PC-9 (cell line): ENCODE measurements around the gene HPRT1.

Experiments used
- CTCF ChIP-seq: fragments of 200-600 bp; sonication (generic); conservative IDR thresholded peaks from 2 replicates; pipeline ENCODE4 v1.6.1; 2017; ENCODE audit warnings: mixed run types, antibody characterized with exemption, mild to moderate bottlenecking, moderate library complexity
- EZH2 ChIP-seq: fragments of 200-600 bp; sonication (generic); IDR thresholded peaks from 2 replicates; pipeline ENCODE4 v1.8.0; 2017; ENCODE audit warnings: antibody characterized with exemption, low read depth

DNA sequence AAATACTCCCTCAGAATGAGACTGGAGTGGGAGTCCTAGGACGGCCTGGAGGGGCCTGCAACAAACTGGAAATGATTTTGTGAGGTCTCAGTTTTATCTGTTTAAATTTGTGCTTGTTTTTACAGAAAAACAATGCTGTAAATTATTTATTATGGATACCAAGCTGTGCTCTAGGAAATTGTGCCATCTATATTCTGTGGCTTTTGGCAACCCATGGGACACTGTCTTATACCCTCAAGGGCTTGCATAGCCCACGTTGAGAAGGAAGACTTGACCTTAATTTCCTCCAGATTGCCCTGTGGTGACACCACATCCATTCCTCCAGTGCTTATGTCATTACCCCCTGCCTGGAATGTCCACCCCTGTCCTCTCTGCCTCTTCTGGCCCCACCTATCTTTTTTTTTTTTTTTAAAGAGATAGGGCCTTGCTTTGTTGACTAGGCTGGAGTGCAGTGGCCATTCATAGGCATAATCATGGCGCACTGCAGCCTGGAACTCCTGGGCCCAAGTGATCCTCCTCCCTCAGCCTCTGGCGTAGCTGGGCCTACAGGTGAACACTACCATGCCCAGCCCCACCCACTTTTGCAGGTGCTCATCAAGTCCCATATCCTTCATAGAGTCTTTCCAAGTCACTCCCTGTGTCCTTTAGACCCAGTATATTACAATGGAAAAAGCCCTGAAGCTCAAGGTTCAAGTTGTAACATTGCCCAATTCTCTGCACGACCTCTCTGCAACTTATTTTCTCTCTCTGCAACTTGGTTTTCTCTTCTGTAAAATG lies 77.4 kb downstream of the HPRT1 start:
- TF ChIP-seq CTCF (no peak), EZH2 (no peak)
